Stimulated activated CD4-positive, alpha-beta T cell treated with anti-CD3 and anti-CD28 coated beads, Interleukin-1b, Interleukin-23, amount 100 ng/mL, for 4 hours (primary cell): Measurements from ENCODE around the gene RAD51B.

ENCODE experiments used
- DNase-seq, 2 donors: peaks; one replicate each; pipeline ENCODE4 v3.0.0-alpha.2; 2020; ENCODE audit warnings: low read depth in 2 of 2

Gene RAD51B

GRCh38 chr14:68718023-68718990, 898.7 kb downstream of the RAD51B start:
- DNase-seq = no peak

- peak in 1 of 2 donors; percentile 8 for DNase-seq
Observed at GRCh38 chr14:68719634-68720384, 900.2 kb downstream of the RAD51B start.

GRCh38 chr14:68722186-68722585, 902.6 kb downstream of the RAD51B start:
- no peak for DNase-seq

GRCh38 chr14:68722968-68723566, 903.5 kb downstream of the RAD51B start:
- DNase-seq = no peak

- no peak for DNase-seq
Observed at GRCh38 chr14:68723808-68724268, 904.3 kb downstream of the RAD51B start.

GRCh38 chr14:68724914-68725313, 905.3 kb downstream of the RAD51B start:
- DNase-seq = no peak

- no peak for DNase-seq
Observed at GRCh38 chr14:68726093-68726695, 906.6 kb downstream of the RAD51B start.

GRCh38 chr14:68727315-68728047, 907.9 kb downstream of the RAD51B start:
- no peak for DNase-seq

- no peak for DNase-seq
Observed at GRCh38 chr14:68728342-68729106, 908.9 kb downstream of the RAD51B start.

- DNase-seq = no peak
Observed at GRCh38 chr14:68729556-68729955, 910.0 kb downstream of the RAD51B start.

- DNase-seq = no peak
Observed at GRCh38 chr14:68730348-68730747, 910.8 kb downstream of the RAD51B start.

GRCh38 chr14:68730811-68731425, 911.3 kb downstream of the RAD51B start:
- no peak for DNase-seq

GRCh38 chr14:68733086-68733914, 913.7 kb downstream of the RAD51B start:
- no peak for DNase-seq

- peak in 1 of 2 donors; percentile 45 for DNase-seq
Observed at GRCh38 chr14:68734231-68734732, 914.7 kb downstream of the RAD51B start.

- no peak for DNase-seq
Observed at GRCh38 chr14:68735856-68736255, 916.3 kb downstream of the RAD51B start.

GRCh38 chr14:68736471-68736871, 916.9 kb downstream of the RAD51B start:
- no peak for DNase-seq

GRCh38 chr14:68737086-68737485, 917.5 kb downstream of the RAD51B start:
- no peak for DNase-seq

- no peak for DNase-seq
Observed at GRCh38 chr14:68738559-68738958, 919.0 kb downstream of the RAD51B start.

GRCh38 chr14:68739701-68740100, 920.1 kb downstream of the RAD51B start:
- no peak for DNase-seq
